IMR-90 (cell line): Measurements from ENCODE around the gene SAMD4B. TPM values are rescaled to one million over a fixed set of nuclear protein-coding genes. Genes with fewer than 3 reads are reported as not detected.

Experiments
- ATAC-seq: fragments of 200-7000 bp; cut with Tn5 transposase; 2 replicates; pipeline ENCODE4 v1.9.1; 2020; ENCODE audit warnings: low read depth, mild to moderate bottlenecking, moderate library complexity
- BruUV-seq: library from RNA; stranded (reverse); fragments of 400-500 nt; replicated peaks from 2 replicates; lab custom pipeline; 2021; lab: Mats Ljungman, UMichigan
- CTCF ChIA-PET: fragments of 300-600 bp; formaldehyde crosslinking; extraction: SDS; loops from one replicate; lab custom pipeline; 2021; ENCODE audit warnings: antibody characterized with exemption; lab: Yijun Ruan, JAX
- POLR2A ChIA-PET: fragments of 300-600 bp; sonication (Branson Sonifier 250); formaldehyde crosslinking; loops from one replicate; lab custom pipeline; 2022; ENCODE audit warnings: antibody characterized with exemption; ENCODE audit not compliant: unreplicated experiment; lab: Charles Lee
- DNase-seq: peaks from one replicate; pipeline ENCODE4 v3.0.0; 2013
- H2AFZ ChIP-seq: replicated peaks from 2 replicates; pipeline ENCODE3; 2013; ENCODE audit warnings: low read length, mild to moderate bottlenecking; ENCODE audit not compliant: poor library complexity
- H2AK5ac ChIP-seq: 2 replicates; pipeline ENCODE4 v1.6.1; 2013; ENCODE audit warnings: low read depth, low read length, inconsistent platforms
- H2AK9ac ChIP-seq: replicated peaks from 2 replicates; pipeline ENCODE3; 2013; ENCODE audit warnings: mild to moderate bottlenecking, low read depth, low read length, moderate library complexity; ENCODE audit not compliant: poor library complexity
- H2BK120ac ChIP-seq: 2 replicates; pipeline ENCODE4 v1.6.1; 2013; ENCODE audit warnings: low read depth, low read length, inconsistent platforms
- H2BK15ac ChIP-seq: 3 replicates; pipeline ENCODE4 v1.6.1; 2013; ENCODE audit warnings: low read depth, low read length, inconsistent platforms
- H2BK20ac ChIP-seq: 2 replicates; pipeline ENCODE4 v1.6.1; 2013; ENCODE audit warnings: low read depth, mild to moderate bottlenecking, inconsistent platforms, low read length, moderate library complexity
- H2BK5ac ChIP-seq: 2 replicates; pipeline ENCODE4 v1.6.1; 2013; ENCODE audit warnings: mild to moderate bottlenecking, low read depth, low read length, inconsistent platforms; ENCODE audit not compliant: poor library complexity, severe bottlenecking
- H3K14ac ChIP-seq: replicated peaks from 2 replicates; pipeline ENCODE4 v1.6.1; 2013; ENCODE audit warnings: low read depth, low read length, inconsistent platforms
- H3K18ac ChIP-seq: 2 replicates; pipeline ENCODE4 v1.6.1; 2013; ENCODE audit warnings: low read depth, low read length, control low read depth
- H3K23ac ChIP-seq: 2 replicates; pipeline ENCODE4 v1.6.1; 2013; ENCODE audit warnings: low read depth, low read length, inconsistent platforms
- H3K27ac ChIP-seq: 2 replicates; pipeline ENCODE4 v1.5.1; 2013; ENCODE audit warnings: mild to moderate bottlenecking, control low read depth, low read length; ENCODE audit not compliant: insufficient read depth
- H3K27me3 ChIP-seq: 2 replicates; pipeline ENCODE4 v1.6.1; 2013; ENCODE audit warnings: low read length; ENCODE audit not compliant: control insufficient read depth, insufficient read depth
- H3K36me3 ChIP-seq: 2 replicates; pipeline ENCODE4 v1.6.1; 2013; ENCODE audit warnings: low read length, mixed read lengths; ENCODE audit not compliant: control insufficient read depth, insufficient read depth
- H3K4ac ChIP-seq: 2 replicates; pipeline ENCODE4 v1.6.1; 2013; ENCODE audit warnings: low read depth, low read length, inconsistent platforms
- H3K4me1 ChIP-seq: 2 replicates; pipeline ENCODE4 v1.6.1; 2013; ENCODE audit warnings: low read length, mixed read lengths; ENCODE audit not compliant: control insufficient read depth, insufficient read depth
- H3K4me2 ChIP-seq: 2 replicates; pipeline ENCODE4 v1.6.1; 2013; ENCODE audit warnings: low read depth, mild to moderate bottlenecking, control low read depth, low read length, moderate library complexity
- H3K4me3 ChIP-seq: 2 replicates; pipeline ENCODE4 v1.5.1; 2013; ENCODE audit warnings: low read depth, mild to moderate bottlenecking, control low read depth, low read length, moderate library complexity; ENCODE audit not compliant: insufficient read depth
- H3K56ac ChIP-seq: 2 replicates; pipeline ENCODE4 v1.6.1; 2013; ENCODE audit warnings: low read length, inconsistent platforms; ENCODE audit not compliant: insufficient read depth; ENCODE audit errors: extremely low read depth
- H3K79me1 ChIP-seq, 2 experiments: 2 replicates each; pipeline ENCODE4 v1.6.1; 2013; ENCODE audit warnings: low read length in 2 of 2, inconsistent platforms in 1 of 2, low read depth in 1 of 2
- H3K9ac ChIP-seq: 2 replicates; pipeline ENCODE4 v1.6.1; 2013; ENCODE audit warnings: low read depth, low read length, control low read depth
- H3K9me1 ChIP-seq: 2 replicates; pipeline ENCODE4 v1.6.1; 2013; ENCODE audit warnings: low read length, inconsistent platforms; ENCODE audit not compliant: insufficient read depth
- H3K9me3 ChIP-seq: 2 replicates; pipeline ENCODE4 v1.6.1; 2013; ENCODE audit warnings: low read length; ENCODE audit not compliant: control insufficient read depth, insufficient read depth
- H4K20me1 ChIP-seq: 2 replicates; pipeline ENCODE4 v1.6.1; 2013; ENCODE audit warnings: low read length, inconsistent platforms; ENCODE audit not compliant: insufficient read depth
- H4K5ac ChIP-seq: 2 replicates; pipeline ENCODE4 v1.6.1; 2013; ENCODE audit warnings: mild to moderate bottlenecking, low read depth, low read length, control low read depth
- H4K8ac ChIP-seq, 2 experiments: 2 replicates each; pipeline ENCODE4 v1.6.1; 2013; ENCODE audit warnings: low read depth in 2 of 2, low read length in 2 of 2, control low read depth in 1 of 2, inconsistent platforms in 1 of 2
- H4K91ac ChIP-seq: 2 replicates; pipeline ENCODE4 v1.6.1; 2013; ENCODE audit warnings: low read depth, low read length, inconsistent platforms; ENCODE audit not compliant: insufficient read depth
- CEBPB ChIP-seq: IDR thresholded peaks from 2 replicates; pipeline ENCODE4 v1.6.1; 2012; ENCODE audit warnings: low read depth, low read length, improper control_type of control experiment
- CHD1 ChIP-seq: IDR thresholded peaks from 2 replicates; pipeline ENCODE4 v1.6.1; 2012; ENCODE audit warnings: low read depth, low read length, improper control_type of control experiment
- CTCF ChIP-seq: conservative IDR thresholded peaks from 2 replicates; pipeline ENCODE4 v1.5.1; 2012; ENCODE audit warnings: mild to moderate bottlenecking, low read depth, low read length, improper control_type of control experiment
- ELK1 ChIP-seq: fragments of 150-350 bp; IDR thresholded peaks from 2 replicates; pipeline ENCODE4 v1.6.1; 2016; ENCODE audit warnings: low read depth, mild to moderate bottlenecking, low read length, moderate library complexity, borderline replicate concordance
- FOS ChIP-seq: fragments of 150-350 bp; IDR thresholded peaks from 2 replicates; pipeline ENCODE4 v1.6.1; 2016; ENCODE audit warnings: low read depth, low read length
- MAFK ChIP-seq: IDR thresholded peaks from 2 replicates; pipeline ENCODE4 v1.6.1; 2012; ENCODE audit warnings: low read depth, low read length, improper control_type of control experiment
- MAZ ChIP-seq: IDR thresholded peaks from 2 replicates; pipeline ENCODE4 v1.6.1; 2012; ENCODE audit warnings: low read depth, mild to moderate bottlenecking, low read length, improper control_type of control experiment, moderate library complexity, borderline replicate concordance
- POLR2A ChIP-seq: IDR thresholded peaks from 2 replicates; pipeline ENCODE4 v1.6.1; 2012; ENCODE audit warnings: mild to moderate bottlenecking, low read depth, low read length
- RAD21 ChIP-seq: IDR thresholded peaks from 2 replicates; pipeline ENCODE4 v1.6.1; 2012; ENCODE audit warnings: low read length, improper control_type of control experiment
- RCOR1 ChIP-seq: IDR thresholded peaks from 2 replicates; pipeline ENCODE4 v1.6.1; 2012; ENCODE audit warnings: mild to moderate bottlenecking, low read length, improper control_type of control experiment; ENCODE audit not compliant: insufficient replicate concordance
- RFX5 ChIP-seq: IDR thresholded peaks from 2 replicates; pipeline ENCODE4 v1.8.0; 2012; ENCODE audit warnings: low read depth, mild to moderate bottlenecking, low read length, moderate library complexity
- USF2 ChIP-seq: fragments of 150-350 bp; IDR thresholded peaks from 2 replicates; pipeline ENCODE4 v1.6.1; 2017; ENCODE audit warnings: mild to moderate bottlenecking, antibody characterized with exemption, low read length, low read depth
- WGBS, 2 experiments: methylation state at CpG; one replicate each; pipeline versions ENCODE4 v1.1.5 to v1.1.7; 2013; ENCODE audit warnings: missing lambda C conversion rate in 2 of 2; ENCODE audit not compliant: insufficient read length in 1 of 2; ENCODE audit errors: extremely low coverage in 2 of 2; 5-methylcytosine and 5-hydroxymethylcytosine counted together
- dilution Hi-C: fragments of 300-500 bp; cut with HindIII; formaldehyde crosslinking; loops from one replicate; pipeline ENCODE4 v1.14.3; 2018; ENCODE audit warnings: low sequenced_read_pairs; ENCODE audit not compliant: unreplicated experiment
- in situ Hi-C: fragments of 300-500 bp; cut with MboI; formaldehyde crosslinking; loops from 3 replicates; pipeline ENCODE4 v1.14.3; 2019; ENCODE audit warnings: low sequenced_read_pairs, inconsistent platforms, mixed read lengths
- intact Hi-C: fragments of 100-400 bp; cut with micrococcal nuclease; formaldehyde crosslinking; loops from 2 replicates; pipeline ENCODE4 v1.10.0; 2022
- polyA plus RNA-seq, 3 experiments: library from polyadenylated mRNA; depleted of rRNA; stranded (reverse); fragments of >200 nt; gene quantifications; 2 replicates each; pipeline ENCODE4 v1.2.3, GENCODE V29; 2012; ENCODE audit warnings: low replicate concordance in 1 of 3
- total RNA-seq: library from RNA; depleted of rRNA; stranded (reverse); fragments of >200 nt; gene quantifications from 2 replicates; pipeline ENCODE4 v1.2.3, GENCODE V29; 2012

SAMD4B gene
- total and polyA plus RNA-seq, 2 of the 4 experiments (the other 2 are of a cell fraction) = 18.3 to 97.2 TPM

- no peak for ATAC-seq
- H2BK5ac ChIP-seq = no peak overlapping the region
- no peak overlapping the region for H2BK15ac ChIP-seq
- H3K9ac ChIP-seq = no peak overlapping the region
- dilution Hi-C loops (no loop called here), intact Hi-C loops (no loop called here), in situ Hi-C loops (no loop called here)
- H3K4me2 ChIP-seq = no peak overlapping the region
- no peak overlapping the region for H4K8ac ChIP-seq
- H2BK120ac ChIP-seq = no peak overlapping the region
- no peak overlapping the region for H4K91ac ChIP-seq
- H3K4me3 ChIP-seq = no peak overlapping the region
- H4K5ac ChIP-seq = no peak overlapping the region
- no peak overlapping the region for H3K23ac ChIP-seq
- BruUV-seq = no TSS peak
- peak overlapping the region; percentile 21 for H2AFZ ChIP-seq
- ChIA-PET CTCF (no interaction called here), POLR2A (no interaction called here)
- no peak overlapping the region for H2AK9ac ChIP-seq
- no peaks in the 10 kb centered on the region for H3K79me1 ChIP-seq
- H3K56ac ChIP-seq = no peak overlapping the region
- H3K4me1 ChIP-seq = peaks cover 2% of the 10 kb centered on the region; the same call in 1 of the 2 replicates
- H3K18ac ChIP-seq = no peak overlapping the region
- no peaks in the 10 kb centered on the region for H3K36me3 ChIP-seq
- peaks cover 28% of the 10 kb centered on the region for H3K27me3 ChIP-seq
- no peak overlapping the region for H2BK20ac ChIP-seq
- no peaks in the 10 kb centered on the region; the same call in 1 of the 2 replicates for H4K20me1 ChIP-seq
- TF ChIP-seq MAZ (no peak), USF2 (no peak), RCOR1 (no peak), RFX5 (no peak), POLR2A (no peak), CTCF (no peak), MAFK (no peak), ELK1 (no peak), RAD21 (no peak), CHD1 (no peak), CEBPB (no peak), FOS (no peak)
- no peak overlapping the region for H3K14ac ChIP-seq
- H2AK5ac ChIP-seq = no peak overlapping the region
- H3K9me1 ChIP-seq = no peaks in the 10 kb centered on the region
- no CpG with 5 or more reads among the region's 5 CpGs for WGBS, 2 experiments
- DNase-seq = no peak
- no peak overlapping the region for H3K4ac ChIP-seq
- no peaks in the 10 kb centered on the region for H3K9me3 ChIP-seq
- no peak overlapping the region for H3K27ac ChIP-seq
These were observed 24.1 kb upstream of the SAMD4B start for GRCh38 chr19:39318071-39318470.
